ENCODE measurements around the gene BCL2L12.

Gene BCL2L12

GRCh38 chr19:49699364-49699763 is 33.6 kb downstream of the BCL2L12 start:
- ATAC-seq = no peak
- TF ChIP-seq ZFP3 (CRISPR knock-in tag; IDR thresholded peaks at IDR 0.05) (no peak), ZNF8 (CRISPR knock-in tag; IDR thresholded peaks at IDR 0.05) (no peak), GLIS3 (CRISPR knock-in tag; IDR thresholded peaks at IDR 0.05) (no peak), ZFP30 (CRISPR knock-in tag; IDR thresholded peaks at IDR 0.05) (no peak), BACH2 (CRISPR knock-in tag; IDR thresholded peaks at IDR 0.05; ENCODE audit: borderline replicate concordance) (no peak), CREB5 (CRISPR knock-in tag; IDR thresholded peaks at IDR 0.05; ENCODE audit: low read depth) (no peak), ARNTL (CRISPR knock-in tag; IDR thresholded peaks at IDR 0.05; ENCODE audit: borderline replicate concordance, low read depth) (no peak), RARB (CRISPR knock-in tag; IDR thresholded peaks at IDR 0.05) (no peak), ISL1 (CRISPR knock-in tag; IDR thresholded peaks at IDR 0.05) (no peak), ZC3H10 (CRISPR knock-in tag; IDR thresholded peaks at IDR 0.05) (no peak), TOX (CRISPR knock-in tag; IDR thresholded peaks at IDR 0.05; ENCODE audit: borderline replicate concordance) (no peak)

GRCh38 chr19:49700563-49700962 is 34.8 kb downstream of the BCL2L12 start:
- TF ChIP-seq RARB (CRISPR knock-in tag; IDR thresholded peaks at IDR 0.05) = no peak
- TF ChIP-seq ZFP3 (CRISPR knock-in tag; IDR thresholded peaks at IDR 0.05) = no peak
- TF ChIP-seq GLIS3 (CRISPR knock-in tag; IDR thresholded peaks at IDR 0.05) = no peak
- TF ChIP-seq PPARA (CRISPR knock-in tag; IDR thresholded peaks at IDR 0.05; ENCODE audit: borderline replicate concordance) = no peak
- TF ChIP-seq ZC3H10 (CRISPR knock-in tag; IDR thresholded peaks at IDR 0.05) = no peak
- TF ChIP-seq CREB5 (CRISPR knock-in tag; IDR thresholded peaks at IDR 0.05; ENCODE audit: low read depth) = no peak
- no peak for TF ChIP-seq ESRRG (CRISPR knock-in tag; IDR thresholded peaks at IDR 0.05)
- TF ChIP-seq PATZ1 (CRISPR knock-in tag; IDR thresholded peaks at IDR 0.05; ENCODE audit: borderline replicate concordance) = no peak
- TF ChIP-seq ZNF8 (CRISPR knock-in tag; IDR thresholded peaks at IDR 0.05) = no peak
- no peak for TF ChIP-seq ISL1 (CRISPR knock-in tag; IDR thresholded peaks at IDR 0.05)
- no peak; the same call in 1 of the 3 replicates for ATAC-seq

DNA sequence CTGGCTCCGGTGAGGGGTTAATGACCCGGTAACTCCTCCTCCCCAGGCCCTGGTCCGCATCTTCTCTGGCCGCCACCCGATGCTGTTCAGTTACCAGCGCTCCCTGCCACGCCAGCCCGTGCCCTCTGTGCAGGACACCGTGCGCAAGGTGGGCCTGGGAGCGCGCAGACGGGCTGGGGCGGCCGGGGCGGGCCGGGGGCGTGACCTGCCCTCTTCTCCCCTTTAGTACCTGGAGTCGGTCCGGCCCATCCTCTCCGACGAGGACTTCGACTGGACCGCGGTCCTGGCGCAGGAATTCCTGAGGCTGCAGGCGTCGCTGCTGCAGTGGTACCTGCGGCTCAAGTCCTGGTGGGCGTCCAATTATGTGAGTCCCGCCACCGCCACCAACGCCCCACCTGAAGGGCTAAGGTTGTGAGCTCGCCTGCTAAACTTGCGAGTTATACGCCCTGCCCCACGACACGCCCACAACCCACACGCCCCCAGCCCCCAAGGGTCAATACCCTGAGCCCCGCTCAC is 35.6 kb downstream of the BCL2L12 start:
- TF ChIP-seq, protein P1, sequence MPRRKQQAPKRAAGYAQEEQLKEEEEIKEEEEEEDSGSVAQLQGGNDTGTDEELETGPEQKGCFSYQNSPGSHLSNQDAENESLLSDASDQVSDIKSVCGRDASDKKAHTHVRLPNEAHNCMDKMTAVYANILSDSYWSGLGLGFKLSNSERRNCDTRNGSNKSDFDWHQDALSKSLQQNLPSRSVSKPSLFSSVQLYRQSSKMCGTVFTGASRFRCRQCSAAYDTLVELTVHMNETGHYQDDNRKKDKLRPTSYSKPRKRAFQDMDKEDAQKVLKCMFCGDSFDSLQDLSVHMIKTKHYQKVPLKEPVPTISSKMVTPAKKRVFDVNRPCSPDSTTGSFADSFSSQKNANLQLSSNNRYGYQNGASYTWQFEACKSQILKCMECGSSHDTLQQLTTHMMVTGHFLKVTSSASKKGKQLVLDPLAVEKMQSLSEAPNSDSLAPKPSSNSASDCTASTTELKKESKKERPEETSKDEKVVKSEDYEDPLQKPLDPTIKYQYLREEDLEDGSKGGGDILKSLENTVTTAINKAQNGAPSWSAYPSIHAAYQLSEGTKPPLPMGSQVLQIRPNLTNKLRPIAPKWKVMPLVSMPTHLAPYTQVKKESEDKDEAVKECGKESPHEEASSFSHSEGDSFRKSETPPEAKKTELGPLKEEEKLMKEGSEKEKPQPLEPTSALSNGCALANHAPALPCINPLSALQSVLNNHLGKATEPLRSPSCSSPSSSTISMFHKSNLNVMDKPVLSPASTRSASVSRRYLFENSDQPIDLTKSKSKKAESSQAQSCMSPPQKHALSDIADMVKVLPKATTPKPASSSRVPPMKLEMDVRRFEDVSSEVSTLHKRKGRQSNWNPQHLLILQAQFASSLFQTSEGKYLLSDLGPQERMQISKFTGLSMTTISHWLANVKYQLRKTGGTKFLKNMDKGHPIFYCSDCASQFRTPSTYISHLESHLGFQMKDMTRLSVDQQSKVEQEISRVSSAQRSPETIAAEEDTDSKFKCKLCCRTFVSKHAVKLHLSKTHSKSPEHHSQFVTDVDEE (CRISPR knock-in tag; IDR thresholded peaks at IDR 0.05) = no peak
- TF ChIP-seq, protein P2, sequence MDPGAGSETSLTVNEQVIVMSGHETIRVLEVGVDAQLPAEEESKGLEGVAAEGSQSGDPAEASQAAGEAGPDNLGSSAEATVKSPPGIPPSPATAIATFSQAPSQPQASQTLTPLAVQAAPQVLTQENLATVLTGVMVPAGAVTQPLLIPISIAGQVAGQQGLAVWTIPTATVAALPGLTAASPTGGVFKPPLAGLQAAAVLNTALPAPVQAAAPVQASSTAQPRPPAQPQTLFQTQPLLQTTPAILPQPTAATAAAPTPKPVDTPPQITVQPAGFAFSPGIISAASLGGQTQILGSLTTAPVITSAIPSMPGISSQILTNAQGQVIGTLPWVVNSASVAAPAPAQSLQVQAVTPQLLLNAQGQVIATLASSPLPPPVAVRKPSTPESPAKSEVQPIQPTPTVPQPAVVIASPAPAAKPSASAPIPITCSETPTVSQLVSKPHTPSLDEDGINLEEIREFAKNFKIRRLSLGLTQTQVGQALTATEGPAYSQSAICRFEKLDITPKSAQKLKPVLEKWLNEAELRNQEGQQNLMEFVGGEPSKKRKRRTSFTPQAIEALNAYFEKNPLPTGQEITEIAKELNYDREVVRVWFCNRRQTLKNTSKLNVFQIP (CRISPR knock-in tag; IDR thresholded peaks at IDR 0.05; ENCODE audit: borderline replicate concordance, low read depth) = no peak
- TF ChIP-seq CSDC2 (CRISPR knock-in tag; IDR thresholded peaks at IDR 0.05) = no peak
- TF ChIP-seq RARB (CRISPR knock-in tag; IDR thresholded peaks at IDR 0.05) = no peak
- no peak for TF ChIP-seq GLIS3 (CRISPR knock-in tag; IDR thresholded peaks at IDR 0.05)
- TF ChIP-seq ZC3H10 (CRISPR knock-in tag; IDR thresholded peaks at IDR 0.05) = no peak
- no peak for TF ChIP-seq ARNTL (CRISPR knock-in tag; IDR thresholded peaks at IDR 0.05; ENCODE audit: borderline replicate concordance, low read depth)

More for the DNA sequence above, 35.6 kb downstream of the BCL2L12 start:
- no peak for ATAC-seq
